ENCODE results near the gene SEC61A2. TPM values are rescaled to one million over a fixed set of nuclear protein-coding genes. Genes with fewer than 3 reads are reported as not detected.
A peak's percentile ranks its signal among the peaks of the same experiment; 100 is the strongest.

Gene SEC61A2
- total RNA-seq, 1 donor from 2014 or later = 21.9 TPM

- no peak for DNase-seq (ENCODE audit: low spot score)
- no peaks in the 10 kb centered on the region for H3K9me3 Mint-ChIP-seq
- no peaks in the 10 kb centered on the region for H3K27me3 Mint-ChIP-seq (ENCODE audit: insufficient read depth)
- H3K27ac Mint-ChIP-seq = peak overlapping the region; percentile 95
- H3K36me3 Mint-ChIP-seq (ENCODE audit: low read depth) = peaks cover 46% of the 10 kb centered on the region
- H3K4me1 Mint-ChIP-seq (ENCODE audit: low read depth) = peaks cover 34% of the 10 kb centered on the region
- intact Hi-C loops (cut with micrococcal nuclease) = loop anchor here (1.0 to 10.0 kb wide), 9 partner anchors 8 to 1181 kb away; partner anchors contain the start of genes MCM10 and NUDT5
- peak overlapping the region; percentile 59 for H3K4me3 Mint-ChIP-seq
Measured at GRCh38 chr10:12121673-12122072, 7.8 kb upstream of the SEC61A2 start.

DNA sequence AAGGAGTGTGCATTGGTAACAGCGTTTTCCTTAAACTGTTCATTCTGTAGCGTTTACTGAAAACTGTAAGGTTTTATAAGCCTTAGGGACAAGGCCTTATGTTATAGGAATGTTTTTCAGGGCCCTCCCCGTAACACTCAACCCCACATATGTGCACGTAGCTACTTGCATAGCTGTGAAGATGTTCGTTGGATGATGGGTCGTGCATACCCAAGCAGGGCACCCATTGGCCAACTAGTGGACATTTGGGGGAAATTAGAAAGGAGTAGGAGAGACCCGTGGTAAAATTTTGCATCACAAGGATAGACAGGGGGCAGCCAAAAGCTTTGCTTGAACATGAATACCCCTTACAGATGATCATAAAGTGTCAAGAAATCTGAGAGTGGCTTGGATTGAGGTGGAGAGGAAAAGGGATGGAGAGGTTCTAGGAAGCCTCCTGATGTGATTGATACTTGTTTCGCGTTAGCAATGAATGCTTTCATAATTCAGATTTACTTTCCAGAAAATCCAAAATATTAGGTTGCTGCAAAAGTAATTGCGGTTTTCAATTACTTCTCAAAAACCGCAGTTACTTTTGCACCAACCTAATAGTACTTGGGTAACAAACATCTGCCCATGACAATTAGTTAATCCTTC is 878 bp downstream of the SEC61A2 start:
- DNase-seq (ENCODE audit: low spot score) = peak; percentile 37
- Mint-ChIP-seq H3K36me3 (ENCODE audit: low read depth) (peaks cover 24% of the 10 kb centered on the region), H3K4me3 (peak overlapping the region; percentile 94), H3K27me3 (ENCODE audit: insufficient read depth) (no peaks in the 10 kb centered on the region), H3K4me1 (ENCODE audit: low read depth) (peaks cover 46% of the 10 kb centered on the region), H3K9me3 (no peaks in the 10 kb centered on the region), H3K27ac (peak overlapping the region; percentile 90)
- intact Hi-C loops (cut with micrococcal nuclease) = loop anchor here (1.0 kb wide), 1 partner anchor 65 kb away; the partner anchor contains the start of gene NUDT5

DNA sequence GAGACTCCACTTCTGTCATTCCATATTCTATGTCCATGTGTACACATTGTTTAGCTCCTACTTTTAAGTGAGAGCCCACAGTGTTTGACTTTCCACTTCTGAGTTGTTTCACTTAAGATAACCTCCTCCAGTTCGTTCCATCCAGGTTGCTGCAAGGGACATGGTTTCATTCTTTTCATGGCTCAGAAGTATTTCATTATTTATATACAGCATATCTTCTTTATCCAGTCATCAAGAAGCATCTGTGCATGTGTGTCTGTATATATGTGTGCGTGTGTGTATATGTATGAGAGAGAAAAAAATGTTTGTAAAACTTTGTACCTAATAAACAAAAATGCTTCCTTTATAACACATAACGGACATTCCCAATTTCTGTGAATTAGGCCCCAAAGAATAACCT is 6.2 kb downstream of the SEC61A2 start:
- no peak overlapping the region for H3K27ac Mint-ChIP-seq

DNA sequence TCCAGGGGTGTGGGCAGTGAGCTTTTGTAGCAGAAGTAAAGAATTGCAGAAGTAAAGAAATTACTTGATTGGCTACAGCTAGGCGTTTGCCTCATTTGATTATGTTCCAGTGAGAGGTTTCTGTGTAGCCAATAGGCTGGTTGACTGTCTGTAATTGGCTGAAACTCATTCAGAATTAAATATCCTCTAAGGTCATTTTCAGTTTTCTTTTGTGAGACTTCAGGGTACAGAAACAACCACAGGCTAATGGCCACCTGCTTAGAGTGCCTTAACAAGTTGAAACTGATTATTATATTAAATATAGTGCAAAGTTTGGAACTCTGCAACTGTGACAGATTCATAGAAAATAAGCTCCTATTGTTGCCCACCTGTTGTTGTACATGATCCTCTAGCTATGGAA is 10.6 kb downstream of the SEC61A2 start:
- Mint-ChIP-seq H3K36me3 (ENCODE audit: low read depth) (peaks cover 52% of the 10 kb centered on the region), H3K4me1 (ENCODE audit: low read depth) (peaks cover 3% of the 10 kb centered on the region), H3K27ac (no peak overlapping the region), H3K9me3 (no peaks in the 10 kb centered on the region), H3K27me3 (ENCODE audit: insufficient read depth) (no peaks in the 10 kb centered on the region), H3K4me3 (no peak overlapping the region)
- DNase-seq (ENCODE audit: low spot score) = no peak
- intact Hi-C loops (cut with micrococcal nuclease) = no loop called here

More for the DNA sequence above, 6.2 kb downstream of the SEC61A2 start:
- H3K36me3 Mint-ChIP-seq (ENCODE audit: low read depth) = peaks cover 33% of the 10 kb centered on the region
- intact Hi-C loops (cut with micrococcal nuclease) = no loop called here
- H3K27me3 Mint-ChIP-seq (ENCODE audit: insufficient read depth) = no peaks in the 10 kb centered on the region
- no peak for DNase-seq (ENCODE audit: low spot score)
- no peaks in the 10 kb centered on the region for H3K9me3 Mint-ChIP-seq
- H3K4me3 Mint-ChIP-seq = no peak overlapping the region
- H3K4me1 Mint-ChIP-seq (ENCODE audit: low read depth) = peaks cover 19% of the 10 kb centered on the region

DNA sequence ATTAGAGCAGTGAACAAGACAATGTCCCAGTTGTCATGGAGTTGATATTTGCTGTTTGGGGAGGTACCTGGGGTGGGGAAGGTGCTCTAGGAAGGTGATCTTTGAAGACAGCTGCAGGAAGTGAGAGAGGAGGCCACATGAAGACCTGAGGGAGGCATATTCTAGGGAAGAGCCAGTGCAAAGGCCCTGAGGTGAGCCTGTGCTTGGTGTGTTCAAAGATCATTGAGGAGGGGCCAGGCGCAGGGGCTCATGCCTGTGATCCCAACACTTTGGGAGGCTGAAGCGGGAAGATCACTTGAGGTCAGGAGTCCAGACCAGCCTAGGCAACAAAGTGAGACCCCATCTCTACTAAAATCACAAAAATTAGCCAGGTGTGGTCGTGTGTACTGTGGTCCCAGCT is 15.1 kb downstream of the SEC61A2 start:
- Mint-ChIP-seq H3K36me3 (ENCODE audit: low read depth) (peaks cover 54% of the 10 kb centered on the region), H3K4me3 (no peak overlapping the region), H3K4me1 (ENCODE audit: low read depth) (peaks cover 3% of the 10 kb centered on the region), H3K27me3 (ENCODE audit: insufficient read depth) (no peaks in the 10 kb centered on the region), H3K9me3 (no peaks in the 10 kb centered on the region), H3K27ac (no peak overlapping the region)
- intact Hi-C loops (cut with micrococcal nuclease) = no loop called here
- no peak for DNase-seq (ENCODE audit: low spot score)

DNA sequence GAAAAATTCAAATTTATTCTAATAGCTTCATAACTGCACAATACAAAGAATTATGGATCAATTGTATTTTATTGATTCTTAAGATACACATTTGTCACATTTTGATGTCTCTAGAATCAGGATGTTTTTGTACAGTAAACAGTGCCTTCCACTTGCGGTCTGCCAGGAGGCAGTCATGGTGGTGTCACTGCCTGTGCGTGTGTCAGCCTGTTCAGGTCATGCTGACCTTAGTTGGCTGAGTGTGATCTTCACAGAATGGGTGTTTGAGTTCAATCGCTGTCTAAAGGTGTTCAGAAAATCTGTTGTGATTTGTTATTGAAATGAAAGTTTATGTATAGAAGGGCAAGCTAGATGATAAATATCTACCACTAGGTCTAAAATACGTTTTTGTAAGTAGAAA is 20.7 kb downstream of the SEC61A2 start:
- peaks cover 10% of the 10 kb centered on the region for H3K4me1 Mint-ChIP-seq (ENCODE audit: low read depth)
- H3K27me3 Mint-ChIP-seq (ENCODE audit: insufficient read depth) = no peaks in the 10 kb centered on the region
- intact Hi-C loops (cut with micrococcal nuclease) = no loop called here
- H3K9me3 Mint-ChIP-seq = no peaks in the 10 kb centered on the region
- no peak overlapping the region for H3K27ac Mint-ChIP-seq
- peaks cover 43% of the 10 kb centered on the region for H3K36me3 Mint-ChIP-seq (ENCODE audit: low read depth)
- H3K4me3 Mint-ChIP-seq = no peak overlapping the region
- DNase-seq (ENCODE audit: low spot score) = no peak

GRCh38 chr10:12154516-12154915 is 25.0 kb downstream of the SEC61A2 start:
- H3K4me3 Mint-ChIP-seq = no peak overlapping the region
- peaks cover 37% of the 10 kb centered on the region for H3K36me3 Mint-ChIP-seq (ENCODE audit: low read depth)

DNA sequence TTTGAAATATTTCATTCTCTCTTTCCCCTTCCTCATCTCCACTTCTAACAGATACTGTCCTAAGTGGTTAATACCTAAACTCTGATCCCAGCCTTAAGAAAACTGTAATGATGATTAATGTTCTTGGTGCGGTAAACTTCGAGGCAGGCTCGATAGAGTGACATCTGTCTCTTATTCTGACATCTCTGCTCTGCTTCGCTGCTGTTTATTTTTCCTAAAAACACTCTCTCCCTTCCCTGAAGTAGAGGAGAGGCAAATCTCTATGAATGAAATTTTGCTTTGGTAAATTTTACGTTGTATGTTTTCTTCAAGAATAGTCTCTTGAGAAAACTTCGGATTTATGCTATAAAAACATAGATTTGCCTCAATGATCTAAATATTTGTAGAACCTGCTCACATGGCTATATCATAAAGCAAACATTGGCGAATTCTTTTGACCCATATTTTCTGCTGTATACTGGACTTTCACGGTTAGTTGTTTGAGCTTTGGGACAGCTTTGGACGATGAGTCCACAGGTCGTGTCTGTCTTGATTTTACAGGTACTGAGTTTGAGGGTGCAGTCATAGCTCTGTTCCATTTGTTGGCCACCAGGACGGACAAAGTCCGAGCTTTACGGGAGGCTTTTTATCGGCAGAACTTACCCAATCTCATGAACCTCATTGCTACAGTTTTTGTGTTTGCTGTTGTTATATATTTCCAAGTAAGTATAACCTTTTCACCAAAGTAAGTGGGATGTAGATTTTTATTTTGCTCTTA is 27.1 kb downstream of the SEC61A2 start:
- H3K27me3 Mint-ChIP-seq (ENCODE audit: insufficient read depth) = no peaks in the 10 kb centered on the region
- intact Hi-C loops (cut with micrococcal nuclease) = no loop called here
- peaks cover 40% of the 10 kb centered on the region for H3K36me3 Mint-ChIP-seq (ENCODE audit: low read depth)

More at GRCh38 chr10:12154516-12154915, 25.0 kb downstream of the SEC61A2 start:
- intact Hi-C loops (cut with micrococcal nuclease) = no loop called here
- Mint-ChIP-seq H3K4me1 (ENCODE audit: low read depth) (peaks cover 10% of the 10 kb centered on the region), H3K27me3 (ENCODE audit: insufficient read depth) (no peaks in the 10 kb centered on the region), H3K9me3 (no peaks in the 10 kb centered on the region), H3K27ac (no peak overlapping the region)
- no peak for DNase-seq (ENCODE audit: low spot score)

GRCh38 chr10:12158111-12158510 is 28.6 kb downstream of the SEC61A2 start:
- DNase-seq (ENCODE audit: low spot score) = no peak
- Mint-ChIP-seq H3K4me3 (no peak overlapping the region), H3K9me3 (no peaks in the 10 kb centered on the region), H3K36me3 (ENCODE audit: low read depth) (peaks cover 42% of the 10 kb centered on the region), H3K27ac (no peak overlapping the region), H3K4me1 (ENCODE audit: low read depth) (peaks cover 6% of the 10 kb centered on the region), H3K27me3 (ENCODE audit: insufficient read depth) (no peaks in the 10 kb centered on the region)
- intact Hi-C loops (cut with micrococcal nuclease) = no loop called here

More for the DNA sequence above, 27.1 kb downstream of the SEC61A2 start:
- Mint-ChIP-seq H3K9me3 (no peaks in the 10 kb centered on the region), H3K4me3 (no peak overlapping the region), H3K27ac (no peak overlapping the region), H3K4me1 (ENCODE audit: low read depth) (peaks cover 6% of the 10 kb centered on the region)
- DNase-seq (ENCODE audit: low spot score) = no peak

DNA sequence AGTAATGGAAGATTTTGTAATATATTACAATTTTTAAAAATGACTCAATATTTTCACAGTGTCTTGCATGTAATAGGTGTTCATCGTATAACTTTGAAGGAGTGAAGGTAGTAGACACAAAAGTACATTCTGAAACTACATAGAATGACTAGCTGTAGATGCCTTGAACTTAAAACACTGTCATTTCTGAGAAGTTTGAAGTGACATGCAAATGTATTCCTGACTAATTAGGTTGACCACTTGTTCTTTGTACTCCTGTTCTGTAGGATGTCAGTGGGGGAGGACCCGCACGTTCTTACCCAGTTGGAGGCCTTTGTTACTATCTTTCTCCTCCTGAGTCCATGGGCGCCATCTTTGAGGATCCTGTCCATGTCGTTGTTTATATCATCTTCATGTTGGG is 31.2 kb downstream of the SEC61A2 start:
- H3K4me3 Mint-ChIP-seq = no peak overlapping the region
- intact Hi-C loops (cut with micrococcal nuclease) = no loop called here
- peaks cover 2% of the 10 kb centered on the region for H3K27me3 Mint-ChIP-seq (ENCODE audit: insufficient read depth)
- H3K27ac Mint-ChIP-seq = no peak overlapping the region
- no peak for DNase-seq (ENCODE audit: low spot score)
- H3K9me3 Mint-ChIP-seq = no peaks in the 10 kb centered on the region
- H3K4me1 Mint-ChIP-seq (ENCODE audit: low read depth) = no peaks in the 10 kb centered on the region
- H3K36me3 Mint-ChIP-seq (ENCODE audit: low read depth) = peaks cover 43% of the 10 kb centered on the region

GRCh38 chr10:12162927-12163326 is 33.5 kb downstream of the SEC61A2 start:
- Mint-ChIP-seq H3K27ac (no peak overlapping the region), H3K9me3 (no peaks in the 10 kb centered on the region), H3K4me1 (ENCODE audit: low read depth) (no peaks in the 10 kb centered on the region), H3K36me3 (ENCODE audit: low read depth) (peaks cover 44% of the 10 kb centered on the region), H3K27me3 (ENCODE audit: insufficient read depth) (peaks cover 2% of the 10 kb centered on the region), H3K4me3 (no peak overlapping the region)
- no peak for DNase-seq (ENCODE audit: low spot score)
- intact Hi-C loops (cut with micrococcal nuclease) = no loop called here

- Mint-ChIP-seq H3K36me3 (ENCODE audit: low read depth) (peaks cover 43% of the 10 kb centered on the region), H3K4me3 (no peak overlapping the region), H3K4me1 (ENCODE audit: low read depth) (no peaks in the 10 kb centered on the region), H3K27ac (no peak overlapping the region), H3K27me3 (ENCODE audit: insufficient read depth) (peaks cover 2% of the 10 kb centered on the region), H3K9me3 (no peaks in the 10 kb centered on the region)
- intact Hi-C loops (cut with micrococcal nuclease) = no loop called here
- DNase-seq (ENCODE audit: low spot score) = no peak
Measured at GRCh38 chr10:12164085-12164484, 34.6 kb downstream of the SEC61A2 start.

DNA sequence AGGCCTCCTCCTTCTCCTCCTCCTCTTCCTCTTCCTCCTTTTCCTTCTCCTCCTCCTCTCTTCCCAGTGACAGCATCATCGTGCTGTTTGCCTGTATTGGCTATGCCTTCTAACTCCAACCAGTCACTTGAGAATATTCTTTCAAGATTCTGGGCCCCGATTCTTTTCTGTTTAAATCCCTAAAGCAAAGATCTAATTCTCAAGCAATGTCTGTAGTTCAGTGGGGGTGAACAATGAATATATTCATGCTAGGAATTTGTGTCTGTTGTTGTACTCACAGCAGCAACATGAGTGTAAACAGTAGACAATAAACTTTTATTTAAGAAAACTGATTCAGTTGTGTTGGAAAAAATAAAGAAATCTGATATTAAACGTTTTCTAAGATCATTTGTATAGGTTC is 35.6 kb downstream of the SEC61A2 start:
- Mint-ChIP-seq H3K4me1 (ENCODE audit: low read depth) (no peaks in the 10 kb centered on the region), H3K27me3 (ENCODE audit: insufficient read depth) (peaks cover 2% of the 10 kb centered on the region), H3K4me3 (no peak overlapping the region), H3K9me3 (no peaks in the 10 kb centered on the region), H3K27ac (peak overlapping the region; percentile 64), H3K36me3 (ENCODE audit: low read depth) (peaks cover 47% of the 10 kb centered on the region)
- no peak for DNase-seq (ENCODE audit: low spot score)
- intact Hi-C loops (cut with micrococcal nuclease) = no loop called here

Measured in activated T-helper 1 cell treated with anti-CD3 and anti-CD28 coated beads, Interleukin-12 subunit alpha, Interleukin-12 subunit beta, Interleukin-2, Interleukin-4 antibody, amounts not matched to agents 30 ng/mL and 10 ng/mL and 1 ng/mL, durations not matched to agents 14 hours and 24 hours and 36 hours (primary cell).